NCI-H510A treated with DMSO at 0.1 percent for 48 hours (cell line): Measurements from ENCODE around the gene SND1.

Experiments used
- DNase-seq: peaks from one replicate; lab custom pipeline; 2025; lab: John Stamatoyannopoulos, UW

Gene SND1

GRCh38 chr7:128041203-128041602 lies 389.2 kb downstream of the SND1 start:
- no peak for DNase-seq

DNA sequence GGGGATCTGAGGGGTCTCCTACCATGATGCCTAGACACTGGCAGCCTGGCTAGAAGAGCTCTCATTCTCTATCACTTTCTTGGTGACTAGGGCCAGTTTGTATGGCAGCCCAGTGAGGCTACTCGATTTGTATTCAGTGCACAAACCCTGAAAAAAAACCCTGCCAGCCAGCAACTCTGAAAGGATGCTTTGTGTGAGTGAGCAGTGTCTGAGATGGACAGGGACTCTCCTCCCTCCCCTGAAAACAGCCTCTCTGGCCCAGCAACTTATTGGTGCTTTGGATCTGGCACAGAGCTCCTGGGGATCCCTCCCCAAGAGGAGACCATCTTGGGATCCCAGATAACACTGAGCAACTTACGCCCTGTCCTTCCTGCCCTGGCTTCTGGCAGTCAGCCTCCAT lies 390.0 kb downstream of the SND1 start:
- no peak for DNase-seq

DNA sequence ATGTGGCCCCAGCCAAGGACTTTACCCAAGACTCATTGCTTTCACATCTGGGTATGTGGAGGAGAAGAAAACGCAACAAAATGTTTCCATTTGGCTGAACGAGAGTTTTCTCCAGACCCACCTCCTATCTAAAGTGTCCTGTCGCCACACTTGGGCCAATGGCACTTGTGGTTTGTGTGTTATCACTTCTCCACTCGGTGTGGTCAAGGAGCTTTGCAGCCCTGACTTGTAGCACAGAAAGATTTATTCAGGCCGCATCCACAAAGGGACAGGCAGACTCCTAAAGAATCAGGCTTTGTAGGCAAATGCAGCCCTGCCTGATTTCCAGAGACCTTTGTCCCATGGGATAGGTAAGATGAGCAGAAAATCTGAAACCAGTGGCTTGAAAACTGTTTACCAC lies 392.1 kb downstream of the SND1 start:
- DNase-seq = no peak

DNA sequence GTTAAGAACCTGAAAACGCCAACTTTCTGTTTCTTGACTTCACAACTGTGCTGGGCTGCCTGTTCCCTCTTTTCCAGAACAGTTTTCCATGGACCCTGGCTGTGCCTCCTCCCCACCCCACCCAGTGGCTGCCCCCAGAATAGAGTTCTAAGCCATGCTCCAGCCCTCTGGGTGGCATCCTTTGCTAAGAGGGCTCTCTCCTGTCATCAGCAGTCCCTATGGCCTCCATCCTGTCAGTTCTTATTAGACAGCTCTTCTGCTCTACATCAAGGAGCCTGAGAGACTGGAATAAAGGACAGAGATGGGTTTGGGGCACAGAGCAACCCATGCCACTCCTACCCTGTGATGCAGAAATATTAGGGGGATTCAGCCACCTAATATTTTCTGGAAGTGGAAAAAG lies 393.2 kb downstream of the SND1 start:
- no peak for DNase-seq

DNA sequence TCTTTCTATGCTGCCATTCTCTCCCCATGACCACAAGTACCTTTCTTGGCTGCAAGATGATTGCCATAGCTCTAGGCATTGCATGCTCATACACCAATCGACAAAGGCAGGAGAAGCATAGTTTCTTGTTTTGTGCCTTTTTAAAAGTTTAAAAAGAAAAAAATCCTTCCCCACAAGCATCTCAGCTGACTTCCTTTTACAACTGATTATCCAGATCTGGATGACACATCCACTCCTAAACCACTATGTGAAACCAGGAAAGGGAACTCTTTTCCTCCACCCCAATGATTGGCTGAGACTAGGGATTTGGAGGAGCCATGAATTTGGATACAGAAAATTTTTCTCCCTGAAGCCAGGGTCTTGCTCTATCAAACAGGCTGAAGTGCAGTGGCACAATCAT lies 393.8 kb downstream of the SND1 start:
- no peak for DNase-seq

DNA sequence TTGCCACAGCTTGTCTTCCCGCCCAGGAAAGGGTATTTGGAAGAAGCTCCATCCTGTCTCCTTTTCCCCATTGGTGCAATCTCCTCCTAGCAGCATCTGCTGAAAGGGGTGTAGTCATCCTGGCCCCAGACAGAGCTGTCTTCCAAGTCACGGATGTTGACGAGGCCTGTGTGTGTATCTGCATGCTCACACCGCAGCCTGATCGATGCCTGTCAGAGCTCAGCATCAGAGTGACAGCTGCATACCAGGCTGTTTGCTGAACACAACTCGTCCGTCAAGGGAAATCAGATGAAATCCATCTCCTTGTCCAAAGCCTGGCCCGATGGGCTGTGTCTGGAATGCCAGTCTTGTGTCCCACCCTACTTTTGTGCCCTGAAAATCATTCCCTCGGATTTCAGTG lies 400.4 kb downstream of the SND1 start:
- DNase-seq = no peak

DNA sequence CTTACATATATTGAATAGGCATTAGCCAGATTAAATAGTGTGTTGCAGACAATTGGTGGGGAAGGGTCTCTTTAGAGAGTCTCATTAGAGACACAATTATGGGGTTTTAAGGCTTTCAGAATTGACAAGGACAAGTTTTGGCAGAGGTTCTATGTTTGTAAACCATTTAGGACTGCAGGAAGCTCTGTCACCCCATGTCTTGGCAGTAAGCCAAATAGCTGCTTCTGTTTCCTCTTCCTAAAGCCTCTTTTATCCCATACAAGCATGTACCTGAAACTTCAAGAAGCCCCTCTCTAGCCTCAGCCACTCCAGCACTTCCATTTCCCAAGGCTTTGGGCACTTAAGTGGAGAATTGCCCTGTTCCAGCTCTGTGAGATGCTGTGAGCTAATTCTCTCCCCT lies 401.0 kb downstream of the SND1 start:
- no peak for DNase-seq

DNA sequence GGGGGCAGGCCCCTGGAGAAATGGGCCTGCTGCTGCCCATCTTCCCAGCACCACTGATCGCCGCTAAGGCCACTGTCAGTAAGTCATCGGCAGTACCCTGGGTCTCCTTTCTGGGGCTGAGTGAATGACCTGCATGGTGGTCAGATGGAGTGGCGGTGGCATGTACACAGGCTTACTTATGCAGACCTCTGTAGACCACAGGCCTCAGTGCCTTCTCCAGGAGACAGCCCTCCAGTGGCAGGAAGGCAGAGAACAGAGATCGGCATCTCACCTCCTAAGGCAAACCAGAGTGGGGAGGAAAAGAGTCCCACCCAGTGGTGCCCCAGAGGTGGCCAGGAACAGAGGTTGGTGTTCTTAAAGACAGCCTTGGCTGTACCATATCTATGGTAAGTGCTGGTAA lies 402.0 kb downstream of the SND1 start:
- no peak for DNase-seq

- no peak for DNase-seq
Observed at GRCh38 chr7:128054511-128054910, 402.5 kb downstream of the SND1 start.

DNA sequence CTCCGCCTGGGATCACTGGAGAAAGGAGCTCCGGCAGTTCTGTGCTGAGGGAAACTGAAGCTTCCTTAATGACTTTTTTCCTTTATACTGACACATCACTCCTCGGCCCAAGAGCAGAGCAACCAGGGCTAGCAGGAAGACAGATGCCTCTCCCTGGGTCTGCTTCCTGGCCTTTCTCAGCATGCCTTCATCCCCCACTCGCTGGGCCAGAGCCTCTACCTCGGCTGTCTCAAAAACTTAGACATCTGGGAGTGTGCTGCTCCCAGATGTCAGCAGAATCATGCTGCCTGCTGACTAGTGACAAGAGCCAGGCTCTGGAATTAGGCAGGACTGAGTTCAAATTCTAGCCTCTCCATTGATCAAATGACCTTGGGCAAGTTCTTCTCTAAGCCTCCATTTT lies 403.6 kb downstream of the SND1 start:
- no peak for DNase-seq

- no peak for DNase-seq
Observed at GRCh38 chr7:128056901-128057300, 404.9 kb downstream of the SND1 start.

DNA sequence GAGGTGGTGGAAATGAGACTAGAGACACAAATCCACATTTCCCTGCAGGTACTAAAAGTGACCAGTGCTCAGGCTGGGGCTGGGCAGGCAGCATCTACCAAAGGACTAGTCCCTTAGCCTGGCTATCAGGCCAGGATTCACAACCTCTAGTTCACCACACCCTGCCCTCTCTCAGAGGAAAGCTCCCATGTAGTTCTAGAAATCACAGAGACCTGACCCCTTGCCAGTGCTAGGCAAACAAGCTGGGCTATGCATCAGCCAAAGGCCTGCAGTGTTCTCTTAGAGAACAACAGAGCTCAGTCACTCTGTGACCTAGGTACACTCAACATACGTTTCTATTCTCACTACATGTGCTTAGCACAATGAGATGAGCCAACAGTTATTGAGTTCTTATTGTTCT lies 405.9 kb downstream of the SND1 start:
- no peak for DNase-seq

- no peak for DNase-seq
Observed at GRCh38 chr7:128059143-128059988, 407.4 kb downstream of the SND1 start.

- no peak for DNase-seq
Observed at GRCh38 chr7:128060018-128060417, 408.0 kb downstream of the SND1 start.

GRCh38 chr7:128063088-128063487 lies 411.1 kb downstream of the SND1 start:
- no peak for DNase-seq

GRCh38 chr7:128065872-128066271 lies 413.9 kb downstream of the SND1 start:
- DNase-seq = no peak

GRCh38 chr7:128066395-128066794 lies 414.4 kb downstream of the SND1 start:
- DNase-seq = no peak

GRCh38 chr7:128066858-128067257 lies 414.9 kb downstream of the SND1 start:
- DNase-seq = no peak

DNA sequence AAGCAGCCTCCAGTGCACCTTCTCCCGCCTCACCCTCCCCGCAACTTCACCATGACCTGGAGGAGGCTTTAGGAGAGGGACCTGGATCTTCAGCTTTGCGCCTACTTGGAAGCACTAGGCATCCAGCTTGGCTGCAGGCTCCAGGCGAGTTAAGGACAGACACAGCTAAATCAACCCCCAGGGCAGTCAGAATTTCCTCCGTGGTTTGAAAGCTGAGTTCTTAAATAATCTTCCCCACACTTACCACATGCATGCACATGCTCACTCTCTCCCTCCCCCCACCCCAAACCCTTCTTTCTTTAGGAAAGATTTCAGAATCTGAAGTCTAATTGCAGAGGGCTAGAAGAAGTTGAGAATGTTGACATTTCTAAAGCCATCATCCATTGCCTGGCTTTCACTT lies 416.0 kb downstream of the SND1 start:
- no peak for DNase-seq

DNA sequence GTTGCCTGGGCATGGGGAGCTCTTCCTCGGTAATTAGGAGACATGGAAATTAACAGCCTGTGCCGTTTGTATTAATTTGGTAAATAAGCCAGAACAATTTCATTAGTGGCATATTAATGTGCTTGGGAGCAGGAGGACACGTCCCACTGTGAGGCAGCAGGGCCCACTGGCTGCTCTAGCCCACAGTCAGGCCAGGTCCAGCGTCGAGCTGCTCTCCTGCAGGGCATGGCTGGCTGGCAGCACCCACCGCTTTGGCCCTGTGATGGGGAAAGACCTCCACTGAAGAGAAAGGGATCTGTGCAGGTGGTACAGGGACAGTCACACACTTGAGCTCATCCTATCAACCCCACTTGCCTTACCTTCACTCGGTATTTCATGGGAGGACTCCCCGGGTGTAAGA lies 416.8 kb downstream of the SND1 start:
- no peak for DNase-seq

DNA sequence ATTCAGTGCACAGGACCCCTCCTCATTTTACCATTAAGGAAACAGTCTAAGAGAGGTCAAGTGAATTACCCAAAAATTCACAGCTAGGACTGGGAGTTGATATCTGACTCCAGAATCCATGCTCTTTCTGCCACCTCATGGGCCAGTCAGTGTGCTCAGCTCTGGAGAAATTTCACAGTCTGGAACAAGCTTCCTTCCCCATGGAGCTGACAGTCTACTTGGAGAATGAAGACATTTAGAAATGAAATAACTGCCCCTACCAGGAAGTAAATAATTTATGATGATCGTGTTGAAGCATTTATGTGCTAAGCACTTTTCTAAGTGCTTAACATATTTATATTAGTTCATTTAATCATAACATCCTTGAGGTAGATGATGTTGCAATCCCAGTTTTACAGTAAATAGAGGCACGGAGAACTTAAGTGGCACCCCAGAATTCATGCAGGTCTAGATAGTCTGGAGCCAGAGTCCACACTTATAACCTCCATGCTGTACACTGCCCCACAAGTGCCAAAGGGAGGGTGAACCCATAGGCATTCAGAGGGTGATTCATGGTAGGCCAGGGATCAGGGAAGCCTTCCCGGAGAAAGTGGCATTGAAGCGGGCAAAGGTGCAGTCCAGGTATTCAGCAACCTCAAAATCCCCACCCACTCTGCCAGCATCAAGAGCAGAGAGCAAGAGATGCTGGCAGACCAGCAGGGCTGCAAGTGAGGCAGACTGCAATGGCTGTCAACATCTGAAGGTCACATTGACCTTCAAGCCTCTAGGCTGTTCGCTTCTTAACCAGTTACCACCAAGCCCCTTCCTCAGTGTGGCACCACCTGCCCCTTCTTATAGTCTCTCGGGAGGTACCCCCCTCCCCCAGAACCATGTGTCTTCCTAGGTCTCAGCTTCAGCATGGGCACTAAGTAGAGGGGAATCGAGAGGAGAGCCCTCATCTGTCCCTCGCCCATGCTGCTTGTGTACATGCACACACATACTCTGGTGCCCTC lies 417.7 kb downstream of the SND1 start:
- no peak for DNase-seq

GRCh38 chr7:128071376-128071775 lies 419.4 kb downstream of the SND1 start:
- no peak for DNase-seq

GRCh38 chr7:128071801-128072200 lies 419.8 kb downstream of the SND1 start:
- DNase-seq = no peak
